ENCODE results near the gene EPHB1. TPM values are rescaled to one million over a fixed set of nuclear protein-coding genes. Genes with fewer than 3 reads are reported as not detected.

The EPHB1 gene
- total RNA-seq, 1 experiment from 2014 or later: 0.86 TPM

GRCh38 chr3:134801204-134801958, 6.3 kb downstream of the EPHB1 start:
- ATAC-seq: no peak
- DNase-seq (ENCODE audit: low read depth, low spot score): no peak
- TF ChIP-seq ZNF274 (IDR thresholded peaks at IDR 0.05; ENCODE audit: low read depth, low read length): no peak
- no peak for TF ChIP-seq MAX (IDR thresholded peaks at IDR 0.05)
- no peak for TF ChIP-seq ZFX (IDR thresholded peaks at IDR 0.05)
- TF ChIP-seq POLR2AphosphoS5 (IDR thresholded peaks at IDR 0.05; ENCODE audit: low read depth, low read length): no peak
- no peak for TF ChIP-seq SP1 (IDR thresholded peaks at IDR 0.05; ENCODE audit: low read depth)
- TF ChIP-seq SIN3A (IDR thresholded peaks at IDR 0.05; ENCODE audit: low read depth): no peak
- no peak for TF ChIP-seq REST (IDR thresholded peaks at IDR 0.05; ENCODE audit: low read depth)
- TF ChIP-seq TCF7L2 (IDR thresholded peaks at IDR 0.05; ENCODE audit: borderline replicate concordance, extremely low read depth, insufficient read depth, insufficient read length): no peak
- TF ChIP-seq ELF1 (IDR thresholded peaks at IDR 0.05; ENCODE audit: borderline replicate concordance, low read depth): no peak
- no peak for TF ChIP-seq YY1 (IDR thresholded peaks at IDR 0.05; ENCODE audit: extremely low read depth, insufficient replicate concordance, low read depth, low read length)
- no peak for TF ChIP-seq FOSL1 (IDR thresholded peaks at IDR 0.05; ENCODE audit: low read depth)
- TF ChIP-seq, protein P1, sequence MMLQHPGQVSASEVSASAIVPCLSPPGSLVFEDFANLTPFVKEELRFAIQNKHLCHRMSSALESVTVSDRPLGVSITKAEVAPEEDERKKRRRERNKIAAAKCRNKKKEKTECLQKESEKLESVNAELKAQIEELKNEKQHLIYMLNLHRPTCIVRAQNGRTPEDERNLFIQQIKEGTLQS (IDR thresholded peaks at IDR 0.05): no peak
- TF ChIP-seq SRF (IDR thresholded peaks at IDR 0.05; ENCODE audit: low read depth): no peak
- no peak for TF ChIP-seq RAD21 (IDR thresholded peaks at IDR 0.05; ENCODE audit: low read depth)
- TF ChIP-seq CBX3 (IDR thresholded peaks at IDR 0.05; ENCODE audit: low read depth): no peak
- no peak for TF ChIP-seq JUND (IDR thresholded peaks at IDR 0.05)
- TF ChIP-seq EZH2phosphoT487 (IDR thresholded peaks at IDR 0.05; ENCODE audit: borderline replicate concordance): no peak
- no peak for TF ChIP-seq CTCF (IDR thresholded peaks at IDR 0.05 in 2 of 3, conservative IDR thresholded peaks at IDR 0.05 in 1 of 3; ENCODE audit: borderline replicate concordance in 1 of 3, insufficient read depth in 1 of 3, low read depth in 2 of 3, low read length in 2 of 3)
- TF ChIP-seq EZH2 (IDR thresholded peaks at IDR 0.05): no peak
- TF ChIP-seq POLR2A (IDR thresholded peaks at IDR 0.05; ENCODE audit: borderline replicate concordance, extremely low read depth, insufficient read depth, insufficient read length): no peak
- no peaks in the 10 kb centered on the region for H3K36me3 ChIP-seq (ENCODE audit: control insufficient read depth in 1 of 2, insufficient read depth in 2 of 2, low read length in 2 of 2)
- H3K79me2 ChIP-seq (ENCODE audit: insufficient read depth, low read length): no peaks in the 10 kb centered on the region
- no peak overlapping the region for H3K4me3 ChIP-seq (replicated peaks in 1 of 2; ENCODE audit: low read depth in 1 of 2, low read length in 2 of 2)
- peaks cover 65% of the 10 kb centered on the region for H3K27me3 ChIP-seq (ENCODE audit: insufficient read depth, low read length)
- ChIA-PET RAD21 (ENCODE audit: low non-redundant PET in 1 of 2, low total read pairs in 2 of 2, uncharacterized antibody in 2 of 2, unreplicated experiment in 2 of 2) (no interaction called here), CTCF (no interaction called here), POLR2A (no interaction called here)
- H3K4me1 ChIP-seq (ENCODE audit: control insufficient read depth in 1 of 2, insufficient read depth in 2 of 2, low read length in 2 of 2): no peaks in the 10 kb centered on the region
- no peaks in the 10 kb centered on the region for H4K20me1 ChIP-seq (ENCODE audit: insufficient read depth)
- H3K9me2 ChIP-seq (ENCODE audit: insufficient read depth): no peaks in the 10 kb centered on the region
- H3K9ac ChIP-seq (ENCODE audit: low read length): no peak overlapping the region
- H3K4me2 ChIP-seq (ENCODE audit: low read length): no peak overlapping the region
- no TSS peak for BruUV-seq (replicated peaks)
- H3K27ac ChIP-seq (ENCODE audit: low read depth, low read length): no peak overlapping the region
- no peak overlapping the region for H2AFZ ChIP-seq (ENCODE audit: low read depth, low read length, poor library complexity, severe bottlenecking)
- H3K9me3 ChIP-seq (ENCODE audit: control insufficient read depth in 1 of 2, insufficient read depth in 1 of 2, low read depth in 1 of 2, low read length in 2 of 2): no peaks in the 10 kb centered on the region
- intact Hi-C loops (cut with micrococcal nuclease): no loop called here

Data from HCT116 (cell line).